HFFc6 (cell line): Measurements from ENCODE around the gene RAP1GAP2. TPM values are rescaled to one million over a fixed set of nuclear protein-coding genes. Genes with fewer than 3 reads are reported as not detected.
A peak's percentile ranks its signal among the peaks of the same experiment; 100 is the strongest.
"Not testable (repeated sequence)": the region's sequence is repeated elsewhere in the genome, so short reads cannot be mapped to it uniquely, and the experiment has no call there.

Experiments
- DNase-seq: peaks from one replicate; pipeline ENCODE4 v3.0.0-alpha.2; 2018
- H3K27ac Mint-ChIP-seq: 2 replicates; pipeline ENCODE4 v1.8.0; 2020; ENCODE audit warnings: mild to moderate bottlenecking, mixed read lengths
- H3K27me3 Mint-ChIP-seq: 2 replicates; pipeline ENCODE4 v1.8.0; 2021; ENCODE audit warnings: mild to moderate bottlenecking, moderate library complexity, mixed read lengths; ENCODE audit not compliant: insufficient read depth
- H3K36me3 Mint-ChIP-seq: 2 replicates; pipeline ENCODE4 v1.8.0; 2021; ENCODE audit warnings: low read depth, mixed read lengths
- H3K4me1 Mint-ChIP-seq: 2 replicates; pipeline ENCODE4 v1.8.0; 2020; ENCODE audit warnings: low read depth, mixed read lengths
- H3K4me3 Mint-ChIP-seq: 2 replicates; pipeline ENCODE4 v1.8.0; 2020; ENCODE audit warnings: mild to moderate bottlenecking, moderate library complexity, mixed read lengths
- H3K9me3 Mint-ChIP-seq: 2 replicates; pipeline ENCODE4 v1.8.0; 2020; ENCODE audit warnings: mild to moderate bottlenecking, mixed read lengths
- total RNA-seq, 6 experiments: library from RNA; stranded (reverse); fragmentation: NEBNext Ultra II Directional; extraction: Animal tissue kit (Norgen Biotek cat#: 25700); gene quantifications; 2 replicates in 1 of 6; 3 replicates in 5 of 6; pipeline ENCODE4 v1.2.3, GENCODE V29; 2021
- TF ChIP-seq, protein P1 (sequence below): fragments of 200-600 bp; sonication (generic); IDR thresholded peaks from 2 replicates; pipeline ENCODE4 v1.5.0; 2021; ENCODE audit warnings: antibody characterized with exemption, mild to moderate bottlenecking

The RAP1GAP2 gene
- total RNA-seq, 6 experiments from 2014 or later = 7.9 to 27.4 (median 23.9) TPM

DNA sequence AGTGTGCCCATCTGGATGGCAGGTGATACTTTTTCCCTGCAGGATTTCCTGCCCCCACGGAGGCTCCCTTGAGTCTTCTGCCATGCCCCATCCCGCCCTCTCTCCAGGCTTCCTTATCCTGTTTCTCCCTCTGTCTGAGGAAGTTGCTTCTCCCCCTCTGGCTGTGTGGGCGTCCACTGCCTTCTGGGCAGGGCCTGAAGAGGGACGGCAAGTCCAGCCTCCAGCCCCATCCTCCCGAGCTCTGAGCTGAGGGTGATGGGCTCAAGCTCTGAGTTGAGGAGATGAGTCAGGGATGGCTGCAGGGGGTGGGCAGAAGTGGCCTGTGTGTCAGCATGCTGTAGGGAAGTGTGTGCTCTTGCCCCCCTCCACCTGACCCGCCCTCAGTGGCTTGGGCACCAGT lies 14.2 kb upstream of the RAP1GAP2 start:
- no peak overlapping the region for H3K4me3 Mint-ChIP-seq
- TF ChIP-seq, protein P1, sequence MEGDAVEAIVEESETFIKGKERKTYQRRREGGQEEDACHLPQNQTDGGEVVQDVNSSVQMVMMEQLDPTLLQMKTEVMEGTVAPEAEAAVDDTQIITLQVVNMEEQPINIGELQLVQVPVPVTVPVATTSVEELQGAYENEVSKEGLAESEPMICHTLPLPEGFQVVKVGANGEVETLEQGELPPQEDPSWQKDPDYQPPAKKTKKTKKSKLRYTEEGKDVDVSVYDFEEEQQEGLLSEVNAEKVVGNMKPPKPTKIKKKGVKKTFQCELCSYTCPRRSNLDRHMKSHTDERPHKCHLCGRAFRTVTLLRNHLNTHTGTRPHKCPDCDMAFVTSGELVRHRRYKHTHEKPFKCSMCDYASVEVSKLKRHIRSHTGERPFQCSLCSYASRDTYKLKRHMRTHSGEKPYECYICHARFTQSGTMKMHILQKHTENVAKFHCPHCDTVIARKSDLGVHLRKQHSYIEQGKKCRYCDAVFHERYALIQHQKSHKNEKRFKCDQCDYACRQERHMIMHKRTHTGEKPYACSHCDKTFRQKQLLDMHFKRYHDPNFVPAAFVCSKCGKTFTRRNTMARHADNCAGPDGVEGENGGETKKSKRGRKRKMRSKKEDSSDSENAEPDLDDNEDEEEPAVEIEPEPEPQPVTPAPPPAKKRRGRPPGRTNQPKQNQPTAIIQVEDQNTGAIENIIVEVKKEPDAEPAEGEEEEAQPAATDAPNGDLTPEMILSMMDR = no peak
- H3K4me1 Mint-ChIP-seq = peaks cover 10% of the 10 kb centered on the region
- DNase-seq = peak; percentile 17
- peaks cover 25% of the 10 kb centered on the region for H3K27me3 Mint-ChIP-seq
- H3K36me3 Mint-ChIP-seq = no peaks in the 10 kb centered on the region
- H3K27ac Mint-ChIP-seq = no peak overlapping the region
- no peaks in the 10 kb centered on the region for H3K9me3 Mint-ChIP-seq

DNA sequence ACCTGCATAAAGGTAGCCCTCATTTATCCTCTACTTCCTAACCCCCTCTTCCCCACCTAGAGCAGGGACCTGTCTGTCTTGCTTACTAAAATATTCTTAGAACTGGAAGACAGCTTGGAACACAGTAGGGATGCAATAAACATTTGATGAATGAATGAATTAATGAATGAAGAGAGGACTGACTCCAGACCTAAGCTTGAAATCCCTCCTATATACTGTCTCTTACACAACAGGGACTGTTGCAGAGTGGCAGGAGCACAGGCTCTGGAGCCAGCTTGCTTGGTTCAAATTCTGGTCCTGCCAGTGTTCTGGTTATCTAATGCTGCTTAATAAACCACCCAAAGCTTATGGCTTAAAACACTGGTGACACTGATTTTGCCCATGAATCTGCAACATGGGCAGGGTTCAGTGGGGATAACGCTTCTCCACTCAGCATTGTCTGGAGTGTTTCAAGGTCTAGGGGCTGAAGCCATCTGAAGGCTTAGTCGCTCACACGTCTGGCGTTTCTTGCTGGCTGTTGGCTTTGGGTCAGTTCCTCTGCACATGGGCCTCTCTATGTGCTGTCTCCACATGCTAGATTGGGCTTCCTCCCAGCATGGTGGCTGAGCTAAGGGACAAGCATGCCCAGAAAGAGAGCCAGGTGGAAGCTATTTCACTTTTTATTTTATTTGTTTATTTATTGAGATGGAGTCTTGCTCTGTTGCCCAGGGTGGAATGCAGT lies 12.8 kb upstream of the RAP1GAP2 start:
- H3K27me3 Mint-ChIP-seq = peaks cover 17% of the 10 kb centered on the region
- peaks cover 10% of the 10 kb centered on the region for H3K4me1 Mint-ChIP-seq
- TF ChIP-seq, protein P1 = no peak
- no peak overlapping the region for H3K27ac Mint-ChIP-seq
- H3K9me3 Mint-ChIP-seq = no peaks in the 10 kb centered on the region
- no peak for DNase-seq
- no peaks in the 10 kb centered on the region for H3K36me3 Mint-ChIP-seq
- no peak overlapping the region for H3K4me3 Mint-ChIP-seq

DNA sequence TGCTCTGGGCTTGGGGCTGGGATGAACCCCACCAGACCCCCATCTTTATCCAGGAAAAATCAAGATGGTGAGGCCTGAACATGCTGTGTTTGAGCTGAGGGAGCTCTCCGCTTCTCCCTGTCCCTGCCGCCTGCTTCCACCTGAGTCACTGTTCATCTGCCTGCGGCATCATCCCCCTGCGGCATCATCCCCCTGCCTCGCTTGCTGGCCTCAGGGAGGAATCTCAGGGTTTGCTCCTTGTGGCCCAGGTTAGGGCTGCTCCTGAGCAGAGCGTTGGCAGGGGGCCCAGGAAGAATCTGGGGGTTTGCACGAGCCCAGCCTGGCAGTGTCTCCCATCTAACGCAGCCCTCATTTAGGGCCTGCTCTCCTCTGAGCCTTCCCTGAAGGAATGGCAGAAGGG lies 11.4 kb upstream of the RAP1GAP2 start:
- Mint-ChIP-seq H3K36me3 (no peaks in the 10 kb centered on the region), H3K4me3 (no peak overlapping the region), H3K27me3 (peaks cover 7% of the 10 kb centered on the region), H3K27ac (no peak overlapping the region), H3K4me1 (peaks cover 10% of the 10 kb centered on the region), H3K9me3 (no peaks in the 10 kb centered on the region)
- TF ChIP-seq, protein P1 = no peak
- no peak for DNase-seq

DNA sequence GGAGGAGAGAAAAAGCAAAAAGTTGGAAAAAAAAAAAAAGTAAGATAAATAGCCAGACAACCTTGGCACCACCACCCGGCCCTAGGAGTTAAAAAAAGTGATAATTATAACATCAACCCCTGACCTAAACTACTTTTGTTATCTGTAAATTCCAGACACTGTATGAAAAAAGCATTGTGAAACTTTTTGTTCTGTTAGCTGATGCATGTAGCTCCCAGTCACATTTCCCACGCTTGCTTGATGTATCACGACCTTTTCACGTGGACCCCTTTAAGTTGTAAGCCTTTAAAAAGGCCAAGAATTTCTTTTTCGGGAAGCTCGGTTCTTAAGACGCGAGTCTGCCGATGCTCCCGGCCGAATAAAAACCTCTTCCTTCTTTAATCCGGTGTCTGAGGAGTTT lies 10.9 kb upstream of the RAP1GAP2 start:
- not testable (repeated sequence) for H3K27ac Mint-ChIP-seq, H3K9me3 Mint-ChIP-seq, DNase-seq, H3K36me3 Mint-ChIP-seq, H3K4me3 Mint-ChIP-seq
- Mint-ChIP-seq H3K4me1 (peaks cover 10% of the 10 kb centered on the region), H3K27me3 (peaks cover 11% of the 10 kb centered on the region)

DNA sequence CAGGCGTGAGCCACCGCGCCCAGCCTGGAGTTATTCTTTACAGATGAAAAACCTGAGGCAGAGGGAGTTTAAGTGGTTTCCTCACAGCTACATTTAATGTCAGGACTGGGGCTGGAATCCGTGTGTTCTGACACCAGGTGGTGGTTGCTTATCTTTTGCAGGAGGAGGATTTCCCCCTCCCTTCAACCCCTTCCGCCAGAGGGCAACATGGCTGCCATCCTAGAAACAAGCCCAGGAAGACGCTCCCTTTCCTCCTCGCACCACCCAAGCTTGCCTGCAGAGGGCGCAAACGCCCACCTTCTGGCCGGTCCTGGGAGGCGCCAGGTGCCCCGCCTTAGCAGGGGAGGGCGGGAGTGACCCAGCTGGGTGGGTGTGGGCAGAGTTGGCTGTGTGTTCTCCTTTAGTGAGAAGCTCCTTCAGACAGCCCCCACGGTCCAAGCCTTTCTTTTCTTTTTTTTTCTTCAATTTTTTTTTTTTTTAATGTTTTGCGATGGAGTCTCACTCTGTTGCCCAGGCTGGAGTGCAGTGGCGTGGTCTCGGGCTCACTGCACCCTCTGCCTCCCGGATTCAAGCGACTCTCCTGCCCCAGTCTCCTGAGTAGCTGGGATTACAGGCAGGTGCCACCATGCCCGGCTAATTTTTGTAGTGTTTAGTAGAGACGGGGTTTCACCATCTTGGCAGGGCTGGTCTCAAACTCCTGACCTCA lies 9.9 kb upstream of the RAP1GAP2 start:
- no peaks in the 10 kb centered on the region for H3K9me3 Mint-ChIP-seq
- DNase-seq = peak; percentile 57
- no peak overlapping the region for H3K4me3 Mint-ChIP-seq
- TF ChIP-seq, protein P1 = peak; percentile 88
- peaks cover 10% of the 10 kb centered on the region for H3K4me1 Mint-ChIP-seq
- no peaks in the 10 kb centered on the region for H3K36me3 Mint-ChIP-seq
- peaks cover 16% of the 10 kb centered on the region for H3K27me3 Mint-ChIP-seq
- no peak overlapping the region for H3K27ac Mint-ChIP-seq

DNA sequence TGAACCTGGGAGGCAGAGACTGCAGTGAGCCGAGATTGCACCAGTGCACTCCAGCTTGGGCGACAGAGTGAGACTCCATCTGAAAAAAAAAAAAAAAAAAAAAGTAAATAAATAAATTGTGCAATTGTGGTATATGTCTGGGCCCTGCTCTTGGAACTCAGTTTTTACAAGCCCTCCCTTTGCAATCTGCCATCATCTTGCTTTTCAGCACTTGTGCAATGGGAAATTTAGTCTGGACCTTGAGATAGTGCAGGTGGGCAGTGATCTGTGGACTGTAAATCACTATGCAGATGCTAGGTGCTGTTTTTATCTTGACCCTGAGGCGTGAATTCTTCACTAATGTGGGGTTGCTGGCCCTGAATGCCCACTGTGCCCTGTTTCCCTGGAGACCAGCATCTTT lies 6.5 kb upstream of the RAP1GAP2 start:
- no peak for DNase-seq
- H3K4me3 Mint-ChIP-seq = no peak overlapping the region
- no peaks in the 10 kb centered on the region for H3K9me3 Mint-ChIP-seq
- H3K4me1 Mint-ChIP-seq = no peaks in the 10 kb centered on the region
- no peaks in the 10 kb centered on the region for H3K36me3 Mint-ChIP-seq
- TF ChIP-seq, protein P1 = no peak
- peaks cover 34% of the 10 kb centered on the region for H3K27me3 Mint-ChIP-seq
- no peak overlapping the region for H3K27ac Mint-ChIP-seq
